Transverse colon (tissue), 3 donors: ENCODE data around the gene MZT2B.
"Not testable (repeated sequence)": the region's sequence is repeated elsewhere in the genome, so short reads cannot be mapped to it uniquely, and the experiment has no call there.

ENCODE experiments used
- EP300 ChIP-seq: sonication (generic); formaldehyde crosslinking; IDR thresholded peaks from one replicate; pipeline ENCODE4 v1.6.1; 2017; ENCODE audit warnings: antibody characterized with exemption, low read depth
- POLR2A ChIP-seq: fragments of 450-650 bp; IDR thresholded peaks from one replicate; pipeline ENCODE4 v1.6.1; 2016; ENCODE audit warnings: antibody characterized with exemption, mild to moderate bottlenecking, moderate library complexity
- TF ChIP-seq, protein P1 (sequence below), 5 experiments: fragments of 200-600 bp in 3 of 5; fragments of 450-650 bp in 2 of 5; sonication (generic) in 3 of 5; IDR thresholded peaks; 1 replicate in 2 of 5; 2 replicates in 3 of 5; pipeline ENCODE4 v1.5.1; 2016 to 2017; ENCODE audit warnings: antibody characterized with exemption in 5 of 5, inconsistent platforms in 3 of 5, mild to moderate bottlenecking in 2 of 5, moderate library complexity in 1 of 5

DNA sequence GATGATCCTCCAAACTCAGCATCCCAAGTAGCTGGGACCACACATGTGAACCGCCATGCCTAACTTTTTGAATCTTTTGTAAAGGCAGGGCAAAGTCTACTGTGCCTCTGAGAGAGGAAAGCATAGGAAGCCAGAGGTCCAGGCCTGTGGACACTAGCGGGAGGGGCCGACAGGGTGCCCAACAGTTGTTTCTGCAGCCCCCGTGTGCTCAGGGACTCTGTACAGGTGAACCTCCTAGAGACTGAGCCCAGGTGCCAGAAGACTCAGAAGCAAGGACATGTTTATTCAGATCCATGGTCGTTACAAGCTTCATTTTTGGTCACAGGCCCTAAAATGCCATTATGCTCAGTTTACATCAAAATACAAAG, 30.9 kb upstream of the MZT2B start:
- TF ChIP-seq, protein P1, sequence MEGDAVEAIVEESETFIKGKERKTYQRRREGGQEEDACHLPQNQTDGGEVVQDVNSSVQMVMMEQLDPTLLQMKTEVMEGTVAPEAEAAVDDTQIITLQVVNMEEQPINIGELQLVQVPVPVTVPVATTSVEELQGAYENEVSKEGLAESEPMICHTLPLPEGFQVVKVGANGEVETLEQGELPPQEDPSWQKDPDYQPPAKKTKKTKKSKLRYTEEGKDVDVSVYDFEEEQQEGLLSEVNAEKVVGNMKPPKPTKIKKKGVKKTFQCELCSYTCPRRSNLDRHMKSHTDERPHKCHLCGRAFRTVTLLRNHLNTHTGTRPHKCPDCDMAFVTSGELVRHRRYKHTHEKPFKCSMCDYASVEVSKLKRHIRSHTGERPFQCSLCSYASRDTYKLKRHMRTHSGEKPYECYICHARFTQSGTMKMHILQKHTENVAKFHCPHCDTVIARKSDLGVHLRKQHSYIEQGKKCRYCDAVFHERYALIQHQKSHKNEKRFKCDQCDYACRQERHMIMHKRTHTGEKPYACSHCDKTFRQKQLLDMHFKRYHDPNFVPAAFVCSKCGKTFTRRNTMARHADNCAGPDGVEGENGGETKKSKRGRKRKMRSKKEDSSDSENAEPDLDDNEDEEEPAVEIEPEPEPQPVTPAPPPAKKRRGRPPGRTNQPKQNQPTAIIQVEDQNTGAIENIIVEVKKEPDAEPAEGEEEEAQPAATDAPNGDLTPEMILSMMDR (IDR thresholded peaks at IDR 0.05), result not testable (repeated sequence)
- TF ChIP-seq POLR2A, EP300: not testable (repeated sequence)
